H1 (cell line): ENCODE measurements around the gene CDK10. TPM values are rescaled to one million over a fixed set of nuclear protein-coding genes. Genes with fewer than 3 reads are reported as not detected.
"Not testable (repeated sequence)": the region's sequence is repeated elsewhere in the genome, so short reads cannot be mapped to it uniquely, and the experiment has no call there.

Experiments
- CTCF ChIA-PET: fragments of 300-600 bp; sonication (Branson Sonifier 250); formaldehyde crosslinking; loops from one replicate; lab custom pipeline; 2021; ENCODE audit not compliant: partially characterized antibody; lab: Charles Lee
- POLR2A ChIA-PET: fragments of 300-600 bp; sonication (Branson Sonifier 250); formaldehyde crosslinking; loops from one replicate; lab custom pipeline; 2021; ENCODE audit warnings: inconsistent platforms; ENCODE audit not compliant: partially characterized antibody; lab: Charles Lee
- DNase-seq, 2 experiments: peaks; one replicate each; pipeline versions ENCODE4 v3.0.0 to v3.0.0-alpha.2; 2010 to 2022; ENCODE audit warnings: low spot score in 2 of 2, low read depth in 1 of 2, mixed read lengths in 1 of 2
- FAIRE-seq: peaks from 2 replicates; lab custom pipeline; 2011; peaks lifted over from hg19 to GRCh38; lab: Jason Lieb, UNC
- H2AFZ ChIP-seq: 2 replicates; pipeline ENCODE4 v1.8.1; 2012; ENCODE audit warnings: low read length, inconsistent platforms
- H2AK5ac ChIP-seq: 2 replicates; pipeline ENCODE4 v1.6.1; 2013; ENCODE audit warnings: low read depth, low read length
- H2BK120ac ChIP-seq: replicated peaks from 2 replicates; pipeline ENCODE3; 2013; ENCODE audit warnings: low read depth, low read length, inconsistent platforms
- H2BK12ac ChIP-seq: 2 replicates; pipeline ENCODE4 v1.6.1; 2013; ENCODE audit warnings: low read depth, low read length
- H2BK15ac ChIP-seq: 2 replicates; pipeline ENCODE4 v1.6.1; 2013; ENCODE audit warnings: low read length
- H2BK20ac ChIP-seq: 2 replicates; pipeline ENCODE4 v1.6.1; 2013; ENCODE audit warnings: low read length
- H2BK5ac ChIP-seq: 2 replicates; pipeline ENCODE4 v1.6.1; 2013; ENCODE audit warnings: low read depth, low read length
- H3K14ac ChIP-seq: 2 replicates; pipeline ENCODE4 v1.6.1; 2013; ENCODE audit warnings: inconsistent platforms; ENCODE audit not compliant: insufficient read length
- H3K18ac ChIP-seq: 2 replicates; pipeline ENCODE4 v1.6.1; 2013; ENCODE audit warnings: low read length; ENCODE audit errors: extremely low read depth
- H3K23ac ChIP-seq: 2 replicates; pipeline ENCODE4 v1.6.1; 2013; ENCODE audit warnings: inconsistent platforms; ENCODE audit not compliant: insufficient read length
- H3K23me2 ChIP-seq: 2 replicates; pipeline ENCODE4 v1.6.1; 2013; ENCODE audit warnings: low read depth, low read length
- H3K27ac ChIP-seq: 2 replicates; pipeline ENCODE4 v1.6.1; 2011; ENCODE audit warnings: low read depth, low read length, inconsistent platforms
- H3K27me3 ChIP-seq, 4 experiments: replicated peaks in 1 of 4; 1 replicate in 1 of 4; 2 replicates in 3 of 4; pipeline versions ENCODE4 v1.6.1 to v1.8.1; 2011 to 2013; ENCODE audit warnings: low read length in 3 of 4, mild to moderate bottlenecking in 3 of 4, inconsistent platforms in 2 of 4, mixed read lengths in 2 of 4, moderate library complexity in 1 of 4; ENCODE audit not compliant: control insufficient read depth in 3 of 4, insufficient read depth in 3 of 4; ENCODE audit errors: extremely low read depth in 1 of 4
- H3K36me3 ChIP-seq, 4 experiments: 2 replicates each; pipeline versions ENCODE4 v1.6.1 to v1.8.1; 2011 to 2013; ENCODE audit warnings: mild to moderate bottlenecking in 4 of 4, low read length in 3 of 4, moderate library complexity in 2 of 4, control low read depth in 1 of 4, inconsistent platforms in 1 of 4; ENCODE audit not compliant: insufficient read depth in 4 of 4, control insufficient read depth in 2 of 4
- H3K4ac ChIP-seq: replicated peaks from 2 replicates; pipeline ENCODE3; 2013; ENCODE audit warnings: low read length, low read depth, mixed read lengths, inconsistent platforms; ENCODE audit not compliant: insufficient read length
- H3K4me1 ChIP-seq, 4 experiments: replicated peaks in 1 of 4; 1 replicate in 1 of 4; 2 replicates in 3 of 4; pipeline versions ENCODE4 v1.6.1 to v1.8.1; 2011 to 2013; ENCODE audit warnings: low read length in 3 of 4, inconsistent platforms in 2 of 4, mixed read lengths in 1 of 4; ENCODE audit not compliant: insufficient read depth in 4 of 4, control insufficient read depth in 3 of 4
- H3K4me2 ChIP-seq, 2 experiments: 2 replicates each; pipeline versions ENCODE4 v1.6.1 to v1.8.1; 2011 to 2013; ENCODE audit warnings: low read depth in 2 of 2, low read length in 2 of 2, control low read depth in 1 of 2, inconsistent platforms in 1 of 2, mild to moderate bottlenecking in 1 of 2; ENCODE audit not compliant: insufficient read depth in 1 of 2
- H3K4me3 ChIP-seq, 4 experiments: fragments of 200-600, 300-600 bp in 1 of 4; sonication (generic), shearing (Covaris generic), sonication (Bioruptor Twin) in 1 of 4; 2 replicates each; pipeline versions ENCODE4 v1.5.1 to v1.8.1; 2011 to 2016; ENCODE audit warnings: low read length in 4 of 4, low read depth in 3 of 4, control low read depth in 2 of 4, inconsistent platforms in 2 of 4, mild to moderate bottlenecking in 2 of 4, mixed read lengths in 1 of 4, moderate library complexity in 1 of 4; ENCODE audit not compliant: insufficient read depth in 2 of 4; ENCODE audit errors: extremely low read depth in 1 of 4
- H3K56ac ChIP-seq: replicated peaks from 2 replicates; pipeline ENCODE3; 2013; ENCODE audit warnings: low read depth, mild to moderate bottlenecking, mixed read lengths, low read length, inconsistent platforms; ENCODE audit not compliant: insufficient read length
- H3K79me1 ChIP-seq: 2 replicates; pipeline ENCODE4 v1.6.1; 2013; ENCODE audit warnings: low read depth, low read length, control low read depth
- H3K79me2 ChIP-seq, 2 experiments: 2 replicates each; pipeline versions ENCODE4 v1.6.1 to v1.8.1; 2012 to 2013; ENCODE audit warnings: low read length in 2 of 2, mild to moderate bottlenecking in 2 of 2, inconsistent platforms in 1 of 2; ENCODE audit not compliant: insufficient read depth in 2 of 2, control insufficient read depth in 1 of 2
- H3K9ac ChIP-seq, 4 experiments: replicated peaks in 1 of 4; 1 replicate in 1 of 4; 2 replicates in 3 of 4; pipeline versions ENCODE4 v1.6.1 to v1.8.1; 2011 to 2013; ENCODE audit warnings: low read depth in 3 of 4, low read length in 3 of 4, control low read depth in 2 of 4, mild to moderate bottlenecking in 2 of 4, moderate library complexity in 2 of 4, inconsistent platforms in 1 of 4; ENCODE audit errors: extremely low read depth in 1 of 4
- H3K9me3 ChIP-seq, 2 experiments: 2 replicates each; pipeline versions ENCODE4 v1.6.1 to v1.8.1; 2012 to 2013; ENCODE audit warnings: mild to moderate bottlenecking in 2 of 2, moderate library complexity in 2 of 2, control low read depth in 1 of 2, inconsistent platforms in 1 of 2, low read depth in 1 of 2, low read length in 1 of 2, mixed read lengths in 1 of 2; ENCODE audit not compliant: insufficient read depth in 2 of 2
- H4K20me1 ChIP-seq, 2 experiments: replicated peaks in 1 of 2; 2 replicates each; pipeline versions ENCODE3 to v1.8.1; 2011 to 2013; ENCODE audit warnings: inconsistent platforms in 2 of 2, low read length in 2 of 2, mild to moderate bottlenecking in 1 of 2; ENCODE audit not compliant: insufficient read depth in 2 of 2, control insufficient read depth in 1 of 2
- H4K5ac ChIP-seq: 2 replicates; pipeline ENCODE4 v1.6.1; 2013; ENCODE audit warnings: low read length, low read depth, mixed read lengths, inconsistent platforms; ENCODE audit not compliant: insufficient read length
- H4K8ac ChIP-seq: 2 replicates; pipeline ENCODE4 v1.8.0; 2013; ENCODE audit warnings: mild to moderate bottlenecking, moderate library complexity, low read length, inconsistent platforms; ENCODE audit not compliant: insufficient read depth; ENCODE audit errors: extremely low read depth
- H4K91ac ChIP-seq: replicated peaks from 2 replicates; pipeline ENCODE3; 2013; ENCODE audit warnings: low read length, mixed read lengths, inconsistent platforms; ENCODE audit not compliant: insufficient read length
- EGR1 ChIP-seq: IDR thresholded peaks from 2 replicates; pipeline ENCODE4 v1.6.1; 2011; ENCODE audit warnings: low read depth, low read length, borderline replicate concordance
- TAF7 ChIP-seq: optimal IDR thresholded peaks from 2 replicates; pipeline ENCODE3; 2011; ENCODE audit warnings: low read depth, mild to moderate bottlenecking, inconsistent platforms, low read length, moderate library complexity, borderline replicate concordance
- TCF12 ChIP-seq: IDR thresholded peaks from 2 replicates; pipeline ENCODE4 v1.6.1; 2011; ENCODE audit warnings: low read depth, mild to moderate bottlenecking, low read length
- WGBS, 2 experiments: shearing (Covaris generic) in 1 of 2; methylation state at CpG; one replicate each; pipeline versions ENCODE4 v1.1.6 to v1.1.7; 2013 to 2015; ENCODE audit warnings: low lambda C conversion rate in 2 of 2, mixed read lengths in 2 of 2, inconsistent platforms in 1 of 2, low coverage in 1 of 2, missing lambda C conversion rate in 1 of 2; ENCODE audit not compliant: insufficient replicate concordance in 2 of 2, insufficient coverage in 1 of 2, insufficient read length in 1 of 2; ENCODE audit errors: extremely low coverage in 1 of 2, missing lambda C conversion rate in 1 of 2; 5-methylcytosine and 5-hydroxymethylcytosine counted together
- polyA plus RNA-seq, 7 experiments: library from polyadenylated mRNA; depleted of rRNA in 3 of 7; stranded (reverse) in 5 of 7; unstranded in 2 of 7; fragments of >200 nt in 5 of 7; fragments of 200-250 nt in 2 of 7; gene quantifications; 1 replicate in 5 of 7; 2 replicates in 1 of 7; 4 replicates in 1 of 7; pipeline versions ENCODE4 v1.2.1 to v1.2.3, GENCODE V29; 2011 to 2013; ENCODE audit warnings: missing spikeins in 2 of 7, mixed read lengths in 2 of 7
- total RNA-seq: library from RNA; stranded (reverse); fragmentation: NEBNext Ultra II Directional; extraction: Animal tissue kit (Norgen Biotek cat#: 25700); gene quantifications from 2 replicates; pipeline ENCODE4 v1.2.1, GENCODE V29; 2021

Gene CDK10
- total and polyA plus RNA-seq, 2 of the 8 experiments (the other 6 are each of a cell fraction or from before 2014, with no cell fraction given) = 49.5 to 83.9 TPM

DNA sequence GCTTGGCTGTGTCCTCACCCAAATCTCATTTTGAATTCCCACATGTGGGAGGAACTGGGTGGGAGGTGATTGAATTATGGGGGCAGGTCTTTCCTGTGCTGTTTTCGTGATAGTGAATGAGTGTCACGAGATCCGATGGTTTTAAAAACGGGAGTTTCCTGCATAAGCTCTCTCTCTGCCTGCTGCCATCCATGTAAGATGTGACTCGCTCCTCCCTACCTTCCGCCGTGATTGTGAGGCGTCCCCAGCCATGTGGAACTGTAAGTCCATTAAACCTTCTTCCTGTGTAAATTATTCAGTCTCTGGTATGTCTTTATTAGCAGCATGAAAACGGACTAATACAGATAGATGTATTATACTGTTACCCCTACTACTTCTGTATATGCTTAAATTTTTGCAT lies 25.3 kb upstream of the CDK10 start (continued):
- TF ChIP-seq TAF7 (no peak), EGR1 (no peak), TCF12 (no peak)
- TF ChIP-seq, all 59 proteins: peak for 0

DNA sequence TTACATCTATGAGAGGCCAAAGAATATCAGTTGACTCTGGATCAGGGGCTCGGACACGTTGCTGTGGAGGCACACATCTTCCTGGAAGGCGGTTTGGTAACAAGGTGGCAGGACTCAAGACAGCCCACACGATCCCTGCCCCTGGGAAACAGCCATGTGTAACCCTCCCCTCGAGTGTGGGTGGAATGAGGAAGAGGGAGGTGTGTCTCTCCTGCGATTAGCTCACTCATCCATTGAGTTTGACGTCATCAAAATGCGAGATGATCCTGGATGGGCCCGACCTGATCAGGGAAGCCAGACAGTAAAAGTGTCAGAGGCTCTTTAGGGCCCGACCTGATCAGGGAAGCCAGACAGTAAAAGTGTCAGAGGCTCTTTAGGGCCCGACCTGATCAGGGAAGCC lies 22.3 kb upstream of the CDK10 start:
- not testable (repeated sequence) for H4K91ac ChIP-seq, H3K4me3 ChIP-seq, H3K27me3 ChIP-seq, H4K8ac ChIP-seq, H3K18ac ChIP-seq, H3K14ac ChIP-seq, H2AFZ ChIP-seq, H3K23me2 ChIP-seq, H3K4me1 ChIP-seq, H2BK12ac ChIP-seq, H2BK120ac ChIP-seq, H2AK5ac ChIP-seq, H3K9ac ChIP-seq, H3K4me2 ChIP-seq, H3K79me1 ChIP-seq, H2BK15ac ChIP-seq, H3K56ac ChIP-seq, H3K79me2 ChIP-seq, FAIRE-seq, H4K5ac ChIP-seq, H3K4ac ChIP-seq, H3K23ac ChIP-seq, H2BK20ac ChIP-seq, H3K27ac ChIP-seq, H4K20me1 ChIP-seq, H2BK5ac ChIP-seq, DNase-seq
- Histone ChIP-seq H3K9me3 (peaks cover 5 to 10% of the 10 kb centered on the region in 2 experiments; a peak in 3 of 4 replicates), H3K36me3 (peaks cover 0 to 22% (median 12%) of the 10 kb centered on the region in 4 experiments; a peak in 6 of 8 replicates)
- POLR2A ChIA-PET = interaction anchor here (1.3 kb wide), 1 partner anchor 19 kb away, joined by 4 read pairs; no protein-coding TSS in a partner anchor
- CTCF ChIA-PET = interaction anchor here (0.7 to 1.0 kb wide), 5 partner anchors 11 to 64 kb away, joined by 3 to 4 read pairs (median 3); no protein-coding TSS in a partner anchor
- 94% methylated on average over 10 of the region's 11 CpGs; no CpG with 5 or more reads in 1 of the 2 experiments for WGBS, 2 experiments
